HG03139 (cell line): ENCODE measurements around the gene TMEM212.
"Not testable (repeated sequence)": the region's sequence is repeated elsewhere in the genome, so short reads cannot be mapped to it uniquely, and the experiment has no call there.

Source experiments
- ATAC-seq: cut with Tn5 transposase; IDR thresholded peaks from one replicate; pipeline ENCODE4 v1.9.1; 2021; ENCODE audit not compliant: unreplicated experiment

TMEM212 gene

DNA sequence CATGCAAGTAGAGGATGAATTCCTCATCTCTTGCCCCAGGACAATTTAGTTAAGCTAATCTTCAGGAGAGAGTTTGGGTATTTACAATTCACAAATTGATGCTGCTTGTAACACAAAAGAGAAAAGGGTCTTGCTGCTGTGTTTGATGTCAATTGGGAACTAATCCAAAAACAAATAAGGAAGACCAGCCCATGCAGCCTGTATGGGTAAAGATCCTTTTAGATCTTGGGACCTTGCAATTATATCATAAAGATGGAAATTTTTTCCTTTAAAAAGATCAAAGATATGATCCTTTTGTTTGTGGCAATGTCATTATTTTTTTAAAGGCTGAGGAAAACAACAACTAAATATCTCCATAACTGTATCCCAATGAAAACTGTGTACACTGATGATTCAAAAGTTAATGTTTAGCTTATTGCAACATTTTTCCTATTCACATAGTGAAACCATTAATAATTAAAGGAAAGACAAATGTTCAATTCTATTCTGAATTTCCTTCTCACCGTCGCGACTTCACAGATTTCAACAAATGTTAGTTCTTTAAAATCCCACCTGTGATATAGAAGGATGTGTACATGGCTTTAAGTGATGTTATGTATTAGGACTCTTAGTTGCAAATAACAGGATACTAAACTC, 40.2 kb downstream of the TMEM212 start:
- ATAC-seq = no peak

DNA sequence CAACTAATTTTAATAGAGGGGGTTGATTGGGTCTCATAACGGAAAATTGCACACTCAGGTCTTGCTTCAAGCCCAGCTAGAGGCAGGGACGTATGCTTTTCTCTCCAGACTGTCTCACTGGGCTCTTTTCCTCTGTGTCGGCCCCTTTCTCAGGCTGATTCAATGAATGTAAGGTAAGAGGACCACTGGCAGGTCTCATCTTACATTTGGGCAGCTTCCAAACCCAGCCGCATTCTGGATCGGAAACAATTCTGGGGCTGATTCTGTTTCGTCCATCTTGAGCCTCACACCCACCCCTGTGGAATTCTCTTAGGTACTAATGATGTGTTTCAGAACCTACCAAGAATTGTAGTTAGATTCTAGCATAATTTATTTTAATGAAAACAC, 40.7 kb downstream of the TMEM212 start:
- ATAC-seq = no peak

DNA sequence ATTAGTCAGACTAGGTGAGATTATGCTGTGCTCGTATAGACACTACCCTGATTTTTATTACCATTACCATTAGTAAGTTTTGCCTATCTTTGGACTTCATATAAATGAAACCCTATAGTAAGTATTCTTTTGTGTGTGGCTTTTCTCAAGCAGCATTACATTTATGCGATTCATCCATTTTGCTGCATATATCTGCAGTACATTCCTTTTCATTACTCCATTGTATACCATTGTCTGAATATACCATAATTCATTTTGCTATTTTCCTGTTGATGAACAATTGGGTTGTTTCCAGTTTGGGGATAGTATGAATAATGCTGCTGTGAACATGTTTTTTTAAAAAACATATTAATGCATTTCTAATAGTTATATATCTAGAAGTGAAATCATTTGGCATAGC, 45.3 kb downstream of the TMEM212 start:
- no peak for ATAC-seq

DNA sequence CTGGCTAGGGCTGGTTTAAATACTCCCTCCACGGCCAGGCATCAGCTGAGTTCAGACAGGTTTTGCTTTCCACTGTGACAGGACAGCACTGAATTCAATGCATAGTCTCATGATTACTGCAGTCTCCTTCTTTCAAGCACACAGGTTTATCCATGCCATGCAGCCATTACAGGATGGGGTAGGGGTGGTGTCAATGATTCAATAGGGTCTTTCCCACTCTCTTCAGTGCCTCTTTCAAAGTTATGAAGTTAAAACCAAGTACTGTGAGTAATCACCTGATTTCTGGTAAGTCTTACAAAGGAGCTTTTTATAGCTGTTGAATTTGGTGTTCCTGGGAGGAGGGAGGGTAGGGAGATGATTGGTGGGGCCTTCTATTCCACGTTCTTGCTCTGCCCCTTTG, 47.2 kb downstream of the TMEM212 start:
- no peak for ATAC-seq

DNA sequence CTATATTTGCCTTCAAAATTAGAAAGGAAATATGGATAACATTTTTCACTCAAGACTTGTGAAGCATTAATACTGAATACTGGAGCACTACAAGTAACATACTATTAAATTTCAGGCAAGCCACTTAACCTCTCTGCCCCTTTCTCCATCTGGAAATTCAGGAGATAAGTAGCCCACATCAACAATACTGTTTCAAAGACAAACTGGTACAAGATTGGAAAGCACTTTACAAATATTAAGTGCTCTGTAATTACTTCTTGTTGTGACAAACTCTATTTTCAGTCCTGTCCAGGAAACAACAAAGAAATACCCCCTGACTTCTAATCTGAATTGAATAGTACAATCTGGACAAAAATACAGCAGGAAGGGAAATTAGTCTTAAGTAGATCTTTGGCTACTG, 49.3 kb downstream of the TMEM212 start:
- ATAC-seq = no peak

DNA sequence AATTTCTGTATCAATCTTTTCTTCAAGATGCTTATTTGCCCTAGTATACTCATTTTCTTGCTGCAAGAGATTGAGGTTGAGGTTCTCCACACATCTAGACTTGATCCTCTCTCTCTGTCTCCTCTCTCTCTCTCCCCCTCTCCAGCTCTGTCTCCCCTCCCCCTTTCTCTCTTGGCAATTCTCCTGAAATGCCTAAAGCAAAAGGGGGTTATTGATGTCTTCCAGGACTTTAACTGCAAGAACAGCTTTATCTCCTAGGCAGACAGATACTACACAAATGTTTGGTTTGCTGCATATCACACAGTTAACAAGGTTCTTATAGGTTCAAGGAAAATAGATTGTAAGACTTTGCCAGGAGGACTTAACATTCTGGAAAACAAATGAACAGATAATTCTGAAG, 52.1 kb downstream of the TMEM212 start:
- no peak for ATAC-seq

DNA sequence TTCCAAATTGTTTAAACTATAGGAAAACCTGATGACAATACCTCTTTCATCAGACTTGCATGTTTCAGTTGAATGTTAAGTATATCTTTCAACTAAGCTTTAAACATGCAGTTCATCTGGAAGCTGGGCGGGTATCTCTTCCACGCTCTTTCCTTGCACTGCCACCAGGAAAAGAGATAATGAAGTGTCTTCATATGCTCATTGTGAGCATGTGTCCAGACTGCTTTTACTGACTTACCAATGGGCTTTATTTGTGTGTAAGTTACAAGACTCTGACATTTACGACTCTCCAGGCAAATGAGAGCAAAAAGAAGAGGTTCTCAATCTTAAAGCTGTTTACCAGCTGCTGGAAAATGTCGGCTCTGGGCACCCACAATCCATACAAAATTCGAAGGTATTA, 52.8 kb downstream of the TMEM212 start:
- no peak for ATAC-seq

DNA sequence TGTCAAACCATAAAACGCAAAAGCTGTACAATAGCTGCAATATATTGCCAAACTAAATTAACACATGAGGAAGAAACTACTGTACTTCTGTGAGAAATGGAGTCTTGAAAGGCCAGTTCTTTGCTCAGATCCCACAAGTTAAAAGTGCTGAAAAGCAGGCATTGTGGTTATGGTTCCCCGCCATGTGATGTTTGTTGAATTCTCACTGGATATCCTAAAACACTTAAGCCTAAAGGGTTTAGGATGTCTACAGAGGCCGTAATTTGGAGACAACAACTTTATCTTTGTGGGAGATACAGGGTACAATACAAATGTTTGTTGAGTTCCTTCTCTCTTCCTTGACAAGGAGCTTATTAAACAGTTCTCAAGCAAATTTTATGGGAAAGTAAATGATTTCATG, 53.2 kb downstream of the TMEM212 start:
- no peak for ATAC-seq

DNA sequence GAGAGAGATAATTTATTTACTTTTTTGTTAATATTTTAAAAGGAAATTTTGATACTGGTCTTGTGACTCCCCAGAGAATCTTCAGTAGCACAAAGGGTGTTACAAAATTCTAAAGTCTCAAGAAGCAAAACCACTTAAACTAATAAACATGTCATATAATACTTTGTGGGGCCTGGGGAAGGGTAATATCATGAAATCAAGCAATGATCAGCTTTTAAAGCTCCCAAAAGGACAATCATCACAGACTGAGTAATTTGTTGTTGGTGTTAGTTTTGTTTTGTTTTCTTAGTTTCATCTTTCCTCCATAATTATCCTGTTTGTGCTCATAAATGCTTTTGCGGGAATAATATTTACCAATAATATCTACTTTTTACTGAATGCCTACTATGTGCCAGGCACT, 55.0 kb downstream of the TMEM212 start:
- ATAC-seq = no peak

DNA sequence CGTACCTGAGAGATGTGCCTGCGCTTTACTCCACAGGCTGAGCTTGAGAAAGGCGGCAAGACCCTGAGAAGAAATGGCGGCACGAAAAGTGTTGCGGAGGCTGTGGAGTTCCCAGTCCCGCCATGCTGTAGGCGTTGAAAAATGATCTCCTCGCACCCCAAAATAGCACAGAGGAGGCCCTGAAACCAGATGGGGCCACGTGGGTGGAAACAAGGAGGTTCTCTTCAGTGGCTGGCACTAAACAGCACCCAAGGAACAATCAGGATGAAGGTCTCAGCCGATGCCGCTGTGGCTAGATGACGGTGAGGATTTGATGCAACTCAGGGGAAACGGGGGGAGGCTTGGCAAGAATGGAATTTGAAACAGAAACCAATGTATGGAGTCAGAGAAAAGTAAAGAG, 57.3 kb downstream of the TMEM212 start:
- ATAC-seq = no peak

DNA sequence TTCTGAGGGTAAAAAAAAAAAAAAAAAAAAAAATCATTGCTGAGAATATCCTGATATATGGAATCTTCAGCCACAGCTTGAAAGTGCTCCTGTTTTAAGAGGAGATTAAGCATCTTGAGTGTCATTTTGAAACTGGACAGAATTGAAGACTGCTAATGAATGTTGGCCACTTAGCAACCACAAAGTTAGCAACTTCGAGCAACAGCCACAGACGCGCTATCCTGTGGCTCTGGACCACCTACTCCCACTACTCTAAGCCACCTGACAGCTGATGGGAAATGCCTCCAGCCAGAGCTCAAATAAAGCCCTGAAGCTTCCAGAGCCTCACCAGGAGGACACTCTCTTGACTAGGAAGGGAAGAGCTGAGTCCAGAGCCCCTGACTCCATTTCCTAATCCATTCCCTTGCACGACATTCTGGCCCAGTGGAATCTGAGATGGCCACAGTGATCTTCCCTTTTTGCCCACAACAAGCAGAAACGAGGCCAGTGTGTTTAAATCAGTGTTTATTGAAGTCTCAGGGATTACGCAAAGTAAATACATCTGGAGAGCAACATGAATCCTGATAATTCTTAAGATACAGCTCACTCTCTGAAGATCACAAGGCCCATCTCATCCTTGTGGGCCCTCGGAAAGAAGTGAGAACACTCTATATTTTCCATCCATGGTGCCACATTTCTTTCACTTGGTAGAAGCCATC, 58.6 kb downstream of the TMEM212 start:
- no peak for ATAC-seq

DNA sequence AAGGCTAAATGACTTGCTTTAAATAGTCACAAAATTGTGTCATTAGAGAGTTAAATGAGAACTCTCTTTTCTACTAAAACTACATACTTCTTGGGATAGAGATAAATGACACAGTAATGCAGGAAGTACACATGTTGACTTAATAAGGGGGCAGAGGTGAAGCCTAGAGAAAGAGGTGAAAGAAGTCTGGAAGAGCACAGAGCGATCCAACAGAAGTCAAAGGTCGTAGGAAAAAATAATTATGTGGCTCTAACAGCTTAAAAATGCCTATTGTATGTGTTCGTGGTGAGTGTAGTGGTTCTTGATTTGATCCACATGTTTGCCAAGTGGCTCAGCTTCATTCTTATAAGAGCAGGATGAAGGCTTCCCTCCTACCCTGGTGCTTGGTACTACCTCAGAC, 61.7 kb downstream of the TMEM212 start:
- no peak for ATAC-seq

DNA sequence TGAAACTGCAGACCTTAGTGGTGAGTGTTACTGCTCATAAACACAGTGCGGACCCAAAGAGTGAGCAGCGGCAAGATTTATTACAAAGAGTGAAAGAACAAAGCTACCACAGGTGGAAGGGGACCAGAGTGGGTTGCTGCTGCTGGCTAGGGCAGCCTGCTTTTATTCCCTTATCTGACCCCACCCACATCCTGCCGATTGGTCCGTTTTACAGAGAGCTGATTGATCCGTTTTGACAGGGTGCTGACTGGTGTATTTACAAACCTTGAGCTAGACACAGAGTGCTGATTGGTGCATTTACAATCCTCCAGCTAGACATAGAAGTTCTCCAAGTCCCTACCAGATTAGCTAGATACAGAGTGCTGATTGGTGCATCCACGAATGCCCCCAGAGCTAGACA, 63.4 kb downstream of the TMEM212 start:
- ATAC-seq = not testable (repeated sequence)

DNA sequence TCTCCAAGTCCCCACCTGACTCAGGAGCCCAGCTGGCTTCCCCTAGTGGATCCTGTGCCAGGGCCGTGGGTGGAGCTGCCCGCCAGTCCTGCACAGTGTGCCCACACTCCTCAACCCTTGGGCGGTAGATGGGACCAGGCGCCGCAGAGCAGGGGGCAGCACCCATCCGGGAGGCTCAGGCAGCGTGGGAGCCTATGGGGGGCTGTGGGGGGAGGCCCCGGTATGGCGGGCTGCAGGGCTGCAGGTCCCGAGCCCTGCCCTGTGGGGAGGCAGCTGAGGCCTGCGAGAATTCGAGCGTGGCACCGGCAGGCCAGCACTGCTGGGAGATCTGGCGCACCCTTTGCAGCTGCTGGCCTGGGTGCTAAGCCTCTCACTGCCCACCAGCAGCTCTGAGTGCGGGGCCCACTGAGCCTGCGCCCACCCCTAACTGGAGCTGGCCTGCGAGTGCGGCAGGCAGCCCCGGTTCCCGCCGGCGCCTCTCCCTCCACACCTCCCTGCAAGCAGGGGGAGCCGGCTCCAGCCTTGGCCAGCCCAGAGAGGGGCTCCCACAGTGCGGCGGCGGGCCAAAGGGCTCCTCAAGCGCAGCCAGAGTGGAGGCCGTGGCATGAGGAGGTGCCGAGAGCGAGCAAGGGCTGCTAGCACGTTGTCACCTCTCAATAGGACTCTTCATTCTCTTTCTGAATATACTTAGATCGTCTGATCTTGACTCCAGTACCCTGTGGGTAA, 64.0 kb downstream of the TMEM212 start:
- no peak for ATAC-seq

DNA sequence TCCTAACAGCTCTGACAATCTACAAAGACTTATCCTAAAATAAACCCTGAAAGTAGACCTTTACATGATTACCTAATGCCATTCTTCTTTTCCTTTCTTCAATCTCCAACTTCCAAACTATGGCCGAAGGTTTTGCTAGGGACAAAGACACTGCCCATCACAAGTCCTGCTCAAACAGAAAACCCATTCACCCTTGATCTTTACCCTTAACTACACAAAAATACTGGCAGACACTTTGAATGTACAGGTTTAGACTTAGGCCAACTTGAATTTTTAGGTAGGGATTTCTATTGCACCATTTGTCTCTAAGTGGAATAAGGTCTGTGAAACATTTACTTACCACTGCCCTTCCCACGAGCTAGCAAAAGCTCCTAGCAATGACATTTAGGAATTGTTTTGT, 64.6 kb downstream of the TMEM212 start:
- no peak for ATAC-seq

DNA sequence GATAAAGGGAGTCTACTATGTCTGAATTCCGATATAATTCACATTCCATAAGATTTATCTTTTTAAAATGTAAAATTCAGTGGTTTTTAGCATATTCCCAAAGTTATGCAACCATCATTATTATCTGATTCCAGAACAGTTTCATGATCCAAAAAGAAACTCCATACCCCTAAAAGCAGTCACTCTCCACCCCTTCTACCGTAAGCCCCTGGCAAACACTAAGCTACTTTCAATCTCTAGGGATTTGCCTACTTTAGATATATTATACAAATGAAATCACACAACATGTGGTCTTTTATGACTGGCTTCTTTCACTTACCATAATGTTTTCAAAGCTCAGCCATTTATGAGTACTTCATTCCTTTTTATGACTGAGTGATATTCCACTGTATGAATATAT, 65.6 kb downstream of the TMEM212 start:
- no peak for ATAC-seq
